Fibroblast of the conjunctiva (primary cell): ENCODE measurements around the gene LAMA3.

Experiments used
- DNase-seq: peaks from one replicate; pipeline ENCODE4 v3.0.0-alpha.2; 2010; ENCODE audit warnings: low read depth

The LAMA3 gene, protein sequence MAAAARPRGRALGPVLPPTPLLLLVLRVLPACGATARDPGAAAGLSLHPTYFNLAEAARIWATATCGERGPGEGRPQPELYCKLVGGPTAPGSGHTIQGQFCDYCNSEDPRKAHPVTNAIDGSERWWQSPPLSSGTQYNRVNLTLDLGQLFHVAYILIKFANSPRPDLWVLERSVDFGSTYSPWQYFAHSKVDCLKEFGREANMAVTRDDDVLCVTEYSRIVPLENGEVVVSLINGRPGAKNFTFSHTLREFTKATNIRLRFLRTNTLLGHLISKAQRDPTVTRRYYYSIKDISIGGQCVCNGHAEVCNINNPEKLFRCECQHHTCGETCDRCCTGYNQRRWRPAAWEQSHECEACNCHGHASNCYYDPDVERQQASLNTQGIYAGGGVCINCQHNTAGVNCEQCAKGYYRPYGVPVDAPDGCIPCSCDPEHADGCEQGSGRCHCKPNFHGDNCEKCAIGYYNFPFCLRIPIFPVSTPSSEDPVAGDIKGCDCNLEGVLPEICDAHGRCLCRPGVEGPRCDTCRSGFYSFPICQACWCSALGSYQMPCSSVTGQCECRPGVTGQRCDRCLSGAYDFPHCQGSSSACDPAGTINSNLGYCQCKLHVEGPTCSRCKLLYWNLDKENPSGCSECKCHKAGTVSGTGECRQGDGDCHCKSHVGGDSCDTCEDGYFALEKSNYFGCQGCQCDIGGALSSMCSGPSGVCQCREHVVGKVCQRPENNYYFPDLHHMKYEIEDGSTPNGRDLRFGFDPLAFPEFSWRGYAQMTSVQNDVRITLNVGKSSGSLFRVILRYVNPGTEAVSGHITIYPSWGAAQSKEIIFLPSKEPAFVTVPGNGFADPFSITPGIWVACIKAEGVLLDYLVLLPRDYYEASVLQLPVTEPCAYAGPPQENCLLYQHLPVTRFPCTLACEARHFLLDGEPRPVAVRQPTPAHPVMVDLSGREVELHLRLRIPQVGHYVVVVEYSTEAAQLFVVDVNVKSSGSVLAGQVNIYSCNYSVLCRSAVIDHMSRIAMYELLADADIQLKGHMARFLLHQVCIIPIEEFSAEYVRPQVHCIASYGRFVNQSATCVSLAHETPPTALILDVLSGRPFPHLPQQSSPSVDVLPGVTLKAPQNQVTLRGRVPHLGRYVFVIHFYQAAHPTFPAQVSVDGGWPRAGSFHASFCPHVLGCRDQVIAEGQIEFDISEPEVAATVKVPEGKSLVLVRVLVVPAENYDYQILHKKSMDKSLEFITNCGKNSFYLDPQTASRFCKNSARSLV (N-terminal part only)

DNA sequence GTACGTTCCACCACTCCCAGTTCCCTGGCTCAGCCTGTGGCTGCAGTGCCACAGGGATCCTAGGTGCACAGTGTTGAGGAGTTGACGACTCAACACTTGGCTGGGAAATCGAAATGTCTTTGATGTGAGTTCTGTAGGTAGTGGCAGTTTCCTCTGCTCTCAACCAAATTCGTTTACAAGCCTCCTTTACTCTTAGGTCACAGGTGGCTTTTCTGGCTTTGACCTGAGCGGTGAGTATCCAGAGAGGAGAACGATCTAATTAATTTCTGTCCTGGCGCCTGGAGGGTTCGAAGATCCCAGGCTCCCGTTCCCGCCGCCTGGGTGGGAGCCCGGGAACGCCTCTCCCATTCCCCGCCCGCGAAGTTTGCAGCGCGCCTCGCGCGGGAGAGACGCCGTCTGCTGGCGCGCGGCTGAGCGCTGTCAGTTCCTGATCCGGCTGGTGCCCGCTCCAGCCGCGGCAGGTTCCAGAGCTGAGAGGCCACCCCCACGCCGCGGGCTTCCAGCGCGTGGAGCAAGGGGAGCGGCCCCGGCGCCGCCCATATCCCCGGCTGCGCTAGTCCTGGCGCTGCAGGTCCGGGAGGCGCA is at the start of gene LAMA3:
Gene LAMA3 (plus strand): TSS at position 423 of the 585 bp plus-strand sequence. CDS start 231 bp downstream, outside the sequence.
- no peak for DNase-seq

DNA sequence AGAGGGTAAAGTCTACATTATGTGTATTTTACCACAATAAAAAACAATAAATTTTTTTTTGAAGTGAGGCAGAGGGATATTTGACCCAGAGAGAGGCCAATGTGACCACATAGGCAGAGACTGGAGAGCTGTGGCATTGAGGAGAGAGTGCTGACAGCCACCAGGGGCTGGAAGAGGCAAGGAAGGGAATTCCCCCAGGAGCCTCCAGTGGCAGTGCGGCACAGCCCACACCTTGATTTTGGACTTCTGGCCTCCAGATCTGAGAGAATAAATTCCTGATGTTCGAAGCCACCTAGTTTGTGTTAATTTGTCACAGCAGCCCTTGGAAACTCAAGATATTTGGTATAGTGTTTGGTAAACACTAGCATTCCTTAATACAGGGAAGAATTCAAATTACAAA is 49.2 kb upstream of the LAMA3 start:
- DNase-seq = no peak

DNA sequence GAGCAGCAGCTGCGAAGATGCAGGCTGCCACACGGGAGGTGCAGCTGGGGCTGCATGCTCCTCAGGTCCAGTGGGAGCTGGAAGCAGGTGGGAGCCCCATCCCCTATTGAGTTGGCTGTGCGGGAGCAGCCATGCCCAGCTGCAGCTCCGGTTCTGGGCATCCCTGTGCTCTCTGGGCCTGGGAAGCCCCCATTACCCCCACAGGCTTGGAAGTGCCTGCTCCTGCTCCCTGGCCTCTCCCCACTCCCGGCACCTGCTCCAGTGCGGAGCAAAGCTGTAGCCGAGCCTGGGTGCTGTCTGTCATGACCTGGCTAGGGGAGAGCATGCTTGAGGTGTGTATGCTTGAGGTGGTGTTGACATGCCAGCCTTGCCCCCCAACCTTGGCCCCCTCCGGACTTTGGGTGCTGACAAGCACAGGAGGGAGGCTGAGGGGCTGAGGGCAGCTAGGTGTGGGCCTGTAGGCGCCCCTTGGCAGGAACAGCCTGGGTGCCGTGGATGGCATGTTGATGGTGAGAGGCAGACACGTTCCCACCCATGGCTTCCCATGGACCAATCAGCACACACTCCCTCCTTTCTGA is 48.0 kb upstream of the LAMA3 start:
- no peak for DNase-seq

DNA sequence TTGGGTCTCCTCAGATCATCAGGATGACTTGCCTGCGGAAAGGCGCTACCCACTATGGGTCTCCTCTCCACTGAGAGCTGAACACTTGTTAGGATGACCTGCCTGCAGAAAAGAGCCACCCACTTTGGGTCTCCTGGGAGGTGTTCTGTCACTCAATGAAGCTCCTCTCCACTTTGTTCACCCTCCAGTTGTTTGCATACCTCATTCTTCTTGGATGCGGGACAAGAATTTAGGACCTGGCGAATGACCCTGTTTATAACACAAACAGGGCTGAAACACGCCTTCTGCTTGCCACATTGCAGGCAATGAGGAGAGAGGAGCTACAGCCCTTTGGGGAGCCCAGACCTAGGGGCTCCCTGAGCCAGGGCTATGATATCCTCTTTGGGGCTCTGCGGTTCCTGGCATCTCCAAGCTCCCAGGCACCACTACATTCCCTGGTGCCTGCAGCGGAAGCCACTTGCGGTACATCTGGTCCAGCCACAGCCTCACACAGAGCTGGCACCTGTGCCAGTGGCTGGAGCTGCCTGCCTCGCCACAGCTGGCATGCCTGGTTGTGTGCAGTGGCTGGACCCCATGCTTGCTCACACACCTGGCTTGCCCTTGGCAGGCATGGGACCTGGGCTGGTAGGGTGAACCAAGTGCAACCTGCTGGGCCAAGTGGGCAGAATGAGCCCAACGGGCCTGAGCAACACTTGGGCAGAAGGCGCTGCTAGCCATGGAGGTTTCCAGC is 47.2 kb upstream of the LAMA3 start:
- no peak for DNase-seq

GRCh38 chr18:23643815-23644490 is 45.3 kb upstream of the LAMA3 start:
- DNase-seq = no peak

GRCh38 chr18:23645568-23646175 is 43.6 kb upstream of the LAMA3 start:
- DNase-seq = no peak

DNA sequence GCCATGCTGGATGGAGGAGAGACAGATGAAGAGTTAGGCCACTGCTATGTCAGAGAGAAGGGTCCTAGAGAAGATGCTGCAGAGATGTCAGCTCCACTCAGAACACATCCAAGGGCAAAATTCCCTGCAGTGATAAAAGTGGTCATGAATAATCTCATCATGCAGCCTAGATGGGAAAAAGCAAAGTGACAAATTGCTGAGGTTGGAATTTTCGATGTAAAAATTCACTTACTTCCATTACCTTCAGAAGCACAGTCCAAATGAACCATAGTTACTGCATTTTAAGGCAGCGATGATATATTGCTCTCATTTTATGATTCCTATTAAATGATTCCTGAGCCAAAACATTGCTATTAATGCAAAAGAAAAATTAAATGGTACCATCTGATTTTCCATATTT is 43.0 kb upstream of the LAMA3 start:
- no peak for DNase-seq

- no peak for DNase-seq
Observed at GRCh38 chr18:23648456-23648855, 40.8 kb upstream of the LAMA3 start.

DNA sequence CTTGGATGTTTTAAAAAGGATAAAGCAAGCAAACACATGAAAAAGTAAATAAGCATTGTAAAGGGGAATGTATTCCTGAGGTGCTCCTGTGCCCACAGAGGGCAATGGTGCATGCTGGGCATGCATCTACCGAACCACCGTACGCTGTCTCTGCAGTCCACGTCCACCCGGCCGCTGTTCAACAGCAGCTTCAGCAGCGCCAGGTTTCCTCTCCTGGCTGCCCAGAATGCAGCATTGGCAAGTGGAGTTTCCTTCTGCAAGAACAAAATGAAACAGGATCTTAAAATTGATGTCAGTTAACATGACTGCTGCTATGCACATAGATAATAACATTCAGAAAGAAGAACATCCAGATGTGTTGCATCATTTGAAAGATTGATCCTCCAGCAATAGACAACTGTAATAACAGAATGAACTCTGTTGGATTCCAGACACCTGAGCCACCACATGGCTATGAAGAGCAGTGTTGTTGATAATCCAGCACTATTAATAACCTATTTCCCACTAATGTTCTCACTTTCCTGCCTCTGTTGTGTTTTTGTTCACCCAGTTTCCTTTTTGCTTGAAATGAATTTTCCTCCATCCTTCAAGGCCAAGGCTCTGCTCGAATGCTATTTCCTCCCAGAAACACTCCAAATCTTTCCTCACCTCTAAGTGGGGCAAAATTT is 40.2 kb upstream of the LAMA3 start:
- DNase-seq = no peak

DNA sequence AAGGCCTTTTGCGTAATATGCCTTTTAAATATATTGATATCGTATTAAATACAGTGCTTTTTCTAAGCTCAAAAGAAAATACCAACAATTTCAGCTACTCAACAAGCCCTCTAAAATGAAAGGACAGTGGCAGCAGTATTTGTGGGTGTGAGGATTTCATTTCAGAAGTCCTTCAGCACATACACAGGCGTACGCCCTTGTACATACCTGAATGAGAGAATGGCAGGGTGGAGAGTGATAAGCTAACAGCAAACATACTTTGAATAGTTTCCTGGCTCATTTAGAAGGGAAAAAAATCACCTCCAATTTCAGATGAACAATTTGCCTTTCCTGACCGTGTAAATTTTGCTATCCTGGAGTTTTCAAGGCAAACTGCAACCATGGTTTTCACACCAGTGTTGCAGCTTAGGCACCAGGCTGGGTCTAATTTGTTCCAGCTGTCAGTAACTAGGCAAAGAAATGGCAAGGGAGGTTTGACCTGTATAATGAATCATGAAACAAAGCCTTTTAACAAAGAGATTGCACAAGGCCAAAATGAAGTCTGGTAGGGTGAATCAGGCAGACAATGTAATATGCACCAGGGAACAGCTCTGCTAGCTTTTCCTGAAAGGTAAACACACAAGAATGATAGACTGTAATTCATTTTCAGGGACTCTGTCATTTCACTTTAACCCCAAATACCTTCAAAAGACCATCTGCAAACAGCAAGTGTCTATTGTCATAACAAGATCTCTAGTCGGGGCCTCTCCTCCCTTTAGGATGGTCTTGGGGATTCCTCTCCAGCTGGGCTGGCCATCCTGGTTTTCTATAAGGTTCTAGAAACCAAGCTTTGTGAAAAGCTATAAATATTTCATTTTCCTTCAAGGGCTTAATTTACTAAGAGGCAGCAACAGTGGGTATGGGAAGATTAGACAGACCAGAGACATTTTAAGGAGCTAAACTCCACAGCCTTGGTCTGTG is 38.0 kb upstream of the LAMA3 start:
- DNase-seq = peak; percentile 84

DNA sequence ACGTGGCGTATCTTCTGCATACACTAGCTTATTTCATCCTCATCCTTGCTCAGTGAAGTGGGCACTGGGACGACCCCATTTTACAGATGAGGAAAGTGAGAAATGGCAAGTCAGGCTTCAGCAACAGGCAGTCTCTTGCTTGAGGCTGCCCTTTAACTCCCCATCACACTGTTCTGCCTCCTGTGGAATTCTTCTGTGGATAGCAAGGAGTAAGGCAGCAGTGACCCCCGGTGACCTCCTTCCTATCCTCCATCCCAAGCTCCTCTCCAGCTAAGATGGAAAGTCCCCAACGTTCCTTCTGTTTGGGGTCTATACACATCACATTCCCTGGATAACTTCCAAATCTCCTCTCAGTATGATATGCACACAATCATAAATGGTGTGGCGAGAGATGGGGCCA is 37.0 kb upstream of the LAMA3 start:
- no peak for DNase-seq

GRCh38 chr18:23658285-23658684 is 31.0 kb upstream of the LAMA3 start:
- DNase-seq = no peak

GRCh38 chr18:23661735-23662308 is 27.4 kb upstream of the LAMA3 start:
- DNase-seq = no peak

DNA sequence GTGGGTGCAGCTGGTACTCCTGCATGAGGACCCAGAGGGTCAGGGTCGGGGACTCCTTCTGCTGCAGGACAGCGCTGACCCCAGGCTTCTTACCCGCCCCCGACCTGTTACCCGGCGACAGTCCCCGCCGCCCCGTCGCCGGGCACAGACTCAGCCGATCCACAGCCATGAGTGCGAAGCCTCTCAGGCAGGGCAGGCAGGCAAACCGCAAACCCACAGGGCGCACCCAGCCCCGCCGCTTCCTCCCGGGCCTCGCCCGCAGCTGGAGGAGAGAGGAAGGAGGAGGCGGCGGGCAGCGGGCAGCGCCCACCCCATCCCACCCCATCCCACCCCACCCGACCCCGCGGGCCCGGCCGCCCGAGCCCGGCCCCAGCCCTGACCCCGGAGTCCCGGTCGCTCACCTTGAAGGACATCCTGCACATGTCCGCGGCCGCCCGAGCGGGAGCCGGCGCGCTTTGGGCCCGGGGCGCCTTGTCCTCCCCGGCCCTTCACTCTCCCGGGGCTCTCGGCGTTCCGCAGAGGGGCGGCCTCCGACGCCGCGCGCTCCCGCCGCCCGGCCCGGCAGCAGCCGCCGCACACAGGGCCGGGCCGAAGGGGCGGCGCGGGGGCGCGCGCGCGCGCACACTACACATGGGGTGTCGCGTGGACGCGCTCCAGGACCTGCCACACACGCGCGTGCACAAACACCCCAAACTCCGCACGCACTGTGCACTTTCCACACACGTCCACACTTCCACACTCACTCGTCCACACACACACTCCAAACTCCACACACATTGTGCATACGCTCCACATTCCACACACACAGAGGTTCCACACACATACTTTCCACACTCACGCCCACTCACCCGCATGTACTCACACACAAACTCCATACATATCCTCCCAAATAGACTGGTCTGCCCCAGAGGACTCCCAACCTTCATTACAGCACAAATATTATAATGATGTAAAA is 26.7 kb upstream of the LAMA3 start, which contains the start of gene ANKRD29:
Gene ANKRD29 (minus strand): TSS at position 603 of the 955 bp plus-strand sequence. CDS start 181 bp downstream, at position 422.
- no peak for DNase-seq

DNA sequence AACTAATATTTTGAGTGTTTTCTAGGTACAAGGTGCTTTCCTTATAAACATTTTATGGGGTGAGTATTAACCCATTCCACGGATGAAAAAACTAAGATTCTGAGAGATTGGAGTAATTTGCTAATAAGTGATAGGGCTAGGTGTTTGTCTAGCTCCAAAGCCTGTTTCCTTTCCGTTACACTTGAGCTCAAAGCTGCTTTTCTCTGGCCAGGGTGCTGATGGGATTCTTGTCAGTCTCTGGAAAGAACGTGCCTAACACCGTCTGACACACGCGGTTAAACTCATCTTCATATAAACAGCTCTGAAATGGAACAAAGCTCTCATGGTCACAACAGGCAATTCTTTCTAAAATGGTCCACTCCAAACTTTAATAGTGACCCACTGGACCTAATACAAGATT is 24.6 kb upstream of the LAMA3 start:
- no peak for DNase-seq

DNA sequence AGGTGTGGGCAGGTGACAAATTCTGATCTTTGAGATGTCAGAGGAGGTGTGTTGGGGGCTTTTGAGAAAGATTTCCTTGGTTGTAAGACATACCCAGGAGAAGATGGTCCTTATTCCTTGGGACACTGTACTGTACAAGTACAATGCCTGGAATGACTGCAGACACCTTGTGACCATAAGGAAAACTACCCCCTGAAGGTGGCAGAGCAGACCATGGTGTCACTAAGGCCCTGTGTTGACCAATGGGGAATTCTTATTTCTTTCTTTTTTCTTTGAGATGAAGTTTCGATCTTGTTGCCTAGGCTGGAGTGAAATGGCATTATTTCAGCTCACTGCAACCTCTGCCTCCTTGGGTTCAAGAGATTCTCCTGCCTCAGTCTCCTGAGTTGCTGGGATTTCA is 22.1 kb upstream of the LAMA3 start:
- DNase-seq = no peak
